Measurements from ENCODE around the gene GADD45GIP1.

Gene GADD45GIP1

DNA sequence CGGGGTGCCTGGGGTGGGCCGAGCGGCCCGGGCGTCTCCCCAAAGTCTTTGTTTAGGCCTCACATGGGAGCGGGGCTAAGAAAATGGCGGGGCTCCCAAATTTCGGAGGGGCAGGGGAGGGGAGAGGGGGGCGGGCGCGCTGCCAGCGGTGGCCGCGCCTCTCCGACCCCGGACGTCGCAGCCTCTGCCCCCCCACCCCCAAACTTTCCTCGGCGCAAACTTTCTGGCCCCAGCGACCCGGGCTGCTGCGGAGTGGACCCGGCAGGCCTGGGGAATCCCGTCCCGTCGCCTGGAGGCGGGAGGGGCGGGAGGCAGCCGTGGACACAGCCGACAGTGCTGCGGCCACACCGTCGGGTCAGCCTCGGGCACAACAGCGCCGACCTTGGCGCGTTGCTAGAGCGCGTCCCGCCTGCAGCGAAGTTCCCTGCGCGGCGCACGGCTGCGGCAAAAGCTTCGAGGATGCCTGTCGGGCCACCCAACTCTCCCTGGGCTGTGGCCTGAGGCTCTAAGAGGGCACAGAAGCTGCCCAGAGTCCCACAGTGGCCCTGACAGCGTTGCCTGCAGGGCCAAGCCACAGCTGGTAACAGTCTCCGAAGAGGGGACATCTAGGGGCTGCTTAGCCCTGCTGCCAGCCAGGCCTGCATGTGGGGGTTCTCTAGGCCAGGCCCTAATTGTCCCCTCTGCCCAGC lies 39.5 kb upstream of the GADD45GIP1 start:
- Histone ChIP-seq H3K9me3 (no peaks in the 10 kb centered on the region), H3K4me3 (ENCODE audit: low read depth, low read length) (no peak overlapping the region; the same call in 1 of the 2 replicates), H3K27me3 (no peaks in the 10 kb centered on the region), H3K36me3 (no peaks in the 10 kb centered on the region), H3K4me1 (no peaks in the 10 kb centered on the region)
- TF ChIP-seq, protein P1, sequence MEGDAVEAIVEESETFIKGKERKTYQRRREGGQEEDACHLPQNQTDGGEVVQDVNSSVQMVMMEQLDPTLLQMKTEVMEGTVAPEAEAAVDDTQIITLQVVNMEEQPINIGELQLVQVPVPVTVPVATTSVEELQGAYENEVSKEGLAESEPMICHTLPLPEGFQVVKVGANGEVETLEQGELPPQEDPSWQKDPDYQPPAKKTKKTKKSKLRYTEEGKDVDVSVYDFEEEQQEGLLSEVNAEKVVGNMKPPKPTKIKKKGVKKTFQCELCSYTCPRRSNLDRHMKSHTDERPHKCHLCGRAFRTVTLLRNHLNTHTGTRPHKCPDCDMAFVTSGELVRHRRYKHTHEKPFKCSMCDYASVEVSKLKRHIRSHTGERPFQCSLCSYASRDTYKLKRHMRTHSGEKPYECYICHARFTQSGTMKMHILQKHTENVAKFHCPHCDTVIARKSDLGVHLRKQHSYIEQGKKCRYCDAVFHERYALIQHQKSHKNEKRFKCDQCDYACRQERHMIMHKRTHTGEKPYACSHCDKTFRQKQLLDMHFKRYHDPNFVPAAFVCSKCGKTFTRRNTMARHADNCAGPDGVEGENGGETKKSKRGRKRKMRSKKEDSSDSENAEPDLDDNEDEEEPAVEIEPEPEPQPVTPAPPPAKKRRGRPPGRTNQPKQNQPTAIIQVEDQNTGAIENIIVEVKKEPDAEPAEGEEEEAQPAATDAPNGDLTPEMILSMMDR (IDR thresholded peaks at IDR 0.05; ENCODE audit: low read depth, low read length), result no peak
- DNase-seq, result no peak

GRCh38 chr19:12995596-12996405 lies 38.8 kb upstream of the GADD45GIP1 start:
- DNase-seq, result no peak
- TF ChIP-seq, protein P1 (IDR thresholded peaks at IDR 0.05; ENCODE audit: low read depth, low read length), result no peak
- H3K27me3 ChIP-seq, result no peaks in the 10 kb centered on the region

DNA sequence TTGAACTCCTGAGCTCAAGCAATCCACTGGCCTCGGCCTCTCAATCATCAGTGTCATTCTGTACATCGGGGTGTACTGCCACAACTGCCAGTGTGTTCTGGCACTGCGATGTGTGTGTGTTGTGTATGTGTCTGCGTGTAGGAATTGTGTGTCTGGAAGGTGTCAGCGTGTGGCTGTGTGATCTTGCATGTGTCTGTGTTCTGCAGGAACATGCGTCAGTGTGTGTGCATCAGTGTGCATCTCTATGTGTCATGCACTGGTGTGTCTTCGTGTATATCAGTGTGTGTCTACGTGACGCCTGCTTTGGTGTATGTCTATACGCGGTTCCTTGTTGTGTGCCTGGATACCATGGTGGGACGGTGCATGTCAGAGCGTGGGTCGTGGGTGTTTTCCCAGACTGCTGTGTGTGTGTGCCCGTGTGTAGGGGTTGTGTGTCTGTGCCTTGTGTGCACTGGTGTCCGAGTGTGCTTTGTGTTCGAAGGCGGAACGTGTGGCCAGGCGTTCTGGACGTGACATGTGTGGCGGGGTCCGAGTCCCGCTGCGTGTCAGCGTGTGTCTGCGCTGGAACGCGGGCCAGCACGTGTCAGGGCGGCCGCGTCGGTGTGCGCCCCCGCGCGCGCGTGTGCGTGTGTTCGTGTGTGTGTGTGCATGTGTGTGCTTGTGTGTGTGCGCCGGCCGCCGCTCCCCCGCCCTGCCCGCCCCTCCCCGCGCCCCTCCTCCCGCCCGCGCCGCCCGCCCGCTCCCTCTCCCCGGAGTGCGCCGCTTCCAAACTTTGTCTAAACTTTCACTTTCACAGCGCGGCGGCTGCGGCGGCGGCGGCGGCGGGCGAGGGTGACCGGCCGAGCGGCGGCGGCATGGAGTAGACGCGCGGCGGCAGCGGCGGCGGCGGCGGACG lies 37.9 kb upstream of the GADD45GIP1 start, which contains the start of gene NFIX:
Gene NFIX (plus strand): TSS at position 775 of the 895 bp plus-strand sequence. CDS start 363 bp downstream, outside the sequence.
- Histone ChIP-seq H3K27me3 (no peaks in the 10 kb centered on the region), H3K4me1 (no peaks in the 10 kb centered on the region), H3K36me3 (no peaks in the 10 kb centered on the region), H3K4me3 (ENCODE audit: low read depth, low read length) (peak within 1 kb of the TSS; percentile 70), H3K9me3 (no peaks in the 10 kb centered on the region)
- peak; percentile 65 for DNase-seq
- TF ChIP-seq, protein P1 (IDR thresholded peaks at IDR 0.05; ENCODE audit: low read depth, low read length), result no peak

More at GRCh38 chr19:12995596-12996405, 38.8 kb upstream of the GADD45GIP1 start:
- peak overlapping the region; percentile 56 for H3K4me3 ChIP-seq (ENCODE audit: low read depth, low read length)
- no peaks in the 10 kb centered on the region for H3K36me3 ChIP-seq
- no peaks in the 10 kb centered on the region for H3K9me3 ChIP-seq
- H3K4me1 ChIP-seq, result no peaks in the 10 kb centered on the region

GRCh38 chr19:12993562-12993961 lies 36.5 kb upstream of the GADD45GIP1 start:
- TF ChIP-seq, protein P1 (IDR thresholded peaks at IDR 0.05; ENCODE audit: low read depth, low read length), result no peak
- no peak for DNase-seq
- Histone ChIP-seq H3K36me3 (no peaks in the 10 kb centered on the region), H3K4me1 (no peaks in the 10 kb centered on the region), H3K27me3 (no peaks in the 10 kb centered on the region), H3K9me3 (no peaks in the 10 kb centered on the region), H3K4me3 (ENCODE audit: low read depth, low read length) (no peak overlapping the region)

DNA sequence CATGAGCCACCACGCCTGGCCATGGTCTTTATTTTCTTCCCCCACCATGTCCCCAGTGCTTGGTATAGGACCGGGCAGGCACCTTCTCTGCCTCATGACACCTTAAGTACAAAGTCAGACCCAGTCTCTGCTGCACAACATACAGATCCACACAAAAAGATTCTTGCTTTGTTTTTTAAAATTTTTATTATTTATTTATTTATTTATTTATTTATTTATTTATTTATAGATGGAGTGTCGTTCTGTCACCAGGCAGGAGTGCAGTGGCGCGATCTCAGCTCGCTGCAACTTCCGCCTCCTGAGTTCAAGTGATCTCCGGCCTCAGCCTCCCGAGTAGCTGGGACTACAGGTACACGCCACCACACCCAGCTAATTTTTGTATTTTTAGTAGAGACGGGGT lies 35.7 kb upstream of the GADD45GIP1 start:
- Histone ChIP-seq H3K4me3 (ENCODE audit: low read depth, low read length) (no peak overlapping the region), H3K4me1 (no peaks in the 10 kb centered on the region), H3K9me3 (no peaks in the 10 kb centered on the region), H3K36me3 (no peaks in the 10 kb centered on the region), H3K27me3 (no peaks in the 10 kb centered on the region)
- DNase-seq, result no peak
- TF ChIP-seq, protein P1 (IDR thresholded peaks at IDR 0.05; ENCODE audit: low read depth, low read length), result no peak

Data from BE2C (cell line).